DMS153 (cell line): ENCODE results near the gene SYCP2L.

Experiments
- DNase-seq: peaks from one replicate; lab custom pipeline; 2025; lab: John Stamatoyannopoulos, UW

SYCP2L gene

DNA sequence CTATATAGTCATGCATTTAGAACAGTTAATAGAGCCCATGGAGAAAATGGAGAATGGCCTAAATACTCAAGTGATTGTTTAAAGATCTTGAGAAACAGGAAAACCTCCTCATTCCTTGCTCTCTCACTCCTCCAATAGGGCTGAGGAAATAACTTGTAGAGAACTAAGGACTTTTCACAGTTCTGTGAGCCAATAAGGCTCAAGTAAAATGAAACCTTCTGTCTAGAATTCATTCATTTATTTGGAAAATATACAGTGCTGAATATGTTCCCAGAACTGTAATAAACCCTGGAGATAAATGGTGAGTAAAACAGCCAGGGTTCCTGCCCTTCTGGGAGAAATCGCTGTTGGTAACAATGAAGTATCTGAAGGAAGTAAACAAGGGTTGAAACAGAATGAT is 122.0 kb downstream of the SYCP2L start:
- DNase-seq: no peak

GRCh38 chr6:11009353-11009752 is 122.5 kb downstream of the SYCP2L start:
- DNase-seq: no peak

- DNase-seq: no peak
Observed at GRCh38 chr6:11011787-11012234, 125.0 kb downstream of the SYCP2L start.

- DNase-seq: no peak
Observed at GRCh38 chr6:11012295-11012754, 125.5 kb downstream of the SYCP2L start.

- no peak for DNase-seq
Observed at GRCh38 chr6:11012976-11013720, 126.3 kb downstream of the SYCP2L start.

GRCh38 chr6:11013721-11014070 is 126.8 kb downstream of the SYCP2L start:
- DNase-seq: no peak

DNA sequence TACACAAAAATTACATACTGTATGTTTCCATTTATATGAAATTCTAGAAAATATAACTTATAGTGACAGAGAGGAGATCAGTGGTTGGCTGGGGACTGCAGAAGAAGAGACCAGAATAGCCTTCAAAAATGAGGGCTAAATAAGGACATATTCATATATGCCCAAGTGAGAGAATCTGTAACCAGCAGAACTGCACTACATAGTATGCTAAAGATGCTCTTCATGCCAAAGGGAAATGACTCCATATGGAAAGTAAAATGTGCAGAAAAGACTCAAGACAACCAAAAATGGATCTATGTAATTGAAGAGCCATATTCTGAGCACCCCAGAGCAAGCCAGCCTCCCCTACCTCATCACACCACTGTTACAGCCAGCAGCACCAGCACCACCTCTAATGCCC is 128.2 kb downstream of the SYCP2L start:
- DNase-seq: no peak

GRCh38 chr6:11016452-11016851 is 129.6 kb downstream of the SYCP2L start:
- DNase-seq: no peak

DNA sequence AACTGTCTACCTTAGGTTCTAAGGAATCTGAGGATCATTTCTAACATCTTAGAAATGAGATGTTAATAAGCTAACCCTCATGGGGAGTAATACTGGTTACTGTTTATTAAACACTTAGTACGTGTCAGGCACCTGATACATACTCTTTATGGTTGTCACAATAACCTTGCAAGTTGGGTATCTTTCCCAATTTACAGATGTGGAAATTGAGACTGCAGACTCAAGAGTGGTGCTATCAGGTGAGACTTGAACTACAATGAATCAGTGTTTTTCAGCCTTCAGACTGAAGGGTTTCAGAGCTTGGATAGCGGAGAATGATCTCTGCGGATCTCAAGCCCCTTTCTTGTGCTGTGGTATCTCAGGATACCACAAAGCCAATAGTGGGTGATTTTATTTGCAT is 130.2 kb downstream of the SYCP2L start:
- DNase-seq: no peak

DNA sequence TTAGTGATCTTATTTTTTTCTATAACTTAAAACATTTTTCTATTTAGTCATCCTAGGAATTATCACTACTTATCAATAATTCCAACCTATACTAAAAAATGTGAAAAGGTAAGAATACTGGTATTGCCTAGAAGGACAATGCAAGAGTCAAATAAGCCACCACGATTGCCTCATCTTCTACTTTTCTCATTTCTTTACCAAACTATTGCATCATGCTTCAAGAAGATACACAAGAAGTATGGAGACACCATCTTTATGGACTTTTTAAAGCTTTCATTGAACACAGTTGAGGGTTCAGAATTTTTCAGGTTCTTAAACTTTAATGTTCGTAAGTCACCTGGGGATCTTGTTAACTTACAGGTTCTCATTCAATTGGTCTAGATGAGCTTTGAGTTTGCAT is 131.4 kb downstream of the SYCP2L start:
- DNase-seq: no peak

DNA sequence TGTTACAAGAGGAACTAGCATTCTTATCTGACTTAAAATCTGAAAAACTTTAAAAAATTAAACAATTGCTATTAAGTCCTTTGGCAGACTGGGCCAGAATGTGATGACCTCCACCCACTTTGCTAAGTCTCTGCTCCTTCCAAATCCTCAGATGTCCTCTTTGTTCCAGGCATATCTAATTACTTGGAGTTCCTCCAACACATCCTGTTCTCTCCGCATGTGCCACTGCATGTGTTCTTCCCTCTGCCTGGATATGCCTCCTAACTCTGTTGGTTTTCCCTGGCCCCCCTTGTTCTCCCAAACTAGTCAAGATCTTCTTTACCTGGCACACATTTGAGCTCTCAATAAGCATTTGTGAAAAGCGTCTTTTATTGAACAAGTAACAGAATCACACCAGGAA is 134.2 kb downstream of the SYCP2L start:
- DNase-seq: no peak

DNA sequence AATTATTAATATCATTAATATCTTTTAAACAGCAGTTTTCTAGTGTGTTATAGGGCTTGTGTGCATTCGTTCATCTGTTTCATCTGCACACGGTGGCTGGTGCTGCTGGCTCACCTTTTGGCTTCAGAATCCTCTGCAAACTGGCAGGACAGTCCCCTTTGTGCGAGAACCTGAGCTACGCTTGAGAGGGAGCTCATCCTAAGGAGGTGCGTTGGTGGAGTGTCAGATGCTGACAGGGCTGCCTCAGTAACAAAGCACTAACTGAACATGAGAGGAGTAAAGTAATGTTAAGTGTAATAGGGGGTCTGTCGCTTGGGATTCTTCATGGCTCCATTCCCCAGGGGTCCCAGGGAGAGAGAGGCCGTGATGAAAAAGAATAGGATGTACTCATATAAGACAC is 134.9 kb downstream of the SYCP2L start:
- DNase-seq: no peak

DNA sequence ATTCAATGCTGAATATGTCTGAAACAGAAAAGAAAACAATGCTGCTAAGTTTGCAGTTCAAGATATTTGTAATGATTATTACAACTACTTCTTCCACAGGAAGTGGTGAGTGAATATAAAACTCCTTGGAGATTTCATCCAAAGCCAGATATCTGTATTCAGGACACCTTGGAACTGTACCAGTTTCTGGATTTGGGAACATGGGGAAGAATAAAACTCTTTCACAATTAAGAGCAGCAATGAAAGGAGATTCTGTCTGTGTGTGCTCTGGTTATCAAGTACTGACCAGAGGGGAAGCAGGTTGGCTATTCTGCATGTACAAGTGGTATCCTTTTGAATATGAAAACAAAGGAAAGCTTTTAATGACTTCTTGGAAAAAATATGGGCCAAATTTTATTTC is 136.2 kb downstream of the SYCP2L start:
- no peak for DNase-seq
